Fibroblast of lung (primary cell): ENCODE data around the gene LIMK1.

Experiments used
- CTCF ChIP-seq, 2 donors: IDR thresholded peaks in 1 of 2; conservative IDR thresholded peaks in 1 of 2; 1 replicate in 1 of 2; 2 replicates in 1 of 2; pipeline ENCODE4 v1.5.1; 2011 to 2012; ENCODE audit warnings: low read length in 2 of 2, control low read depth in 1 of 2, inconsistent platforms in 1 of 2, low read depth in 1 of 2, mild to moderate bottlenecking in 1 of 2
- EZH2 ChIP-seq: IDR thresholded peaks from 2 replicates; pipeline ENCODE4 v1.5.1; 2012; ENCODE audit warnings: low read length, control low read depth, mild to moderate bottlenecking; ENCODE audit errors: missing control alignments

GRCh38 chr7:74097937-74098614 lies 14.5 kb downstream of the LIMK1 start:
- TF ChIP-seq CTCF (conservative IDR thresholded peaks at IDR 0.05 in 1 of 2, IDR thresholded peaks at IDR 0.05 in 1 of 2; ENCODE audit: low read depth in 1 of 2, low read length in 2 of 2) (no peak), EZH2 (no peak)
